Effector memory CD8-positive, alpha-beta T cell (primary cell): ENCODE results near the gene COCH.
"Not testable (repeated sequence)": the region's sequence is repeated elsewhere in the genome, so short reads cannot be mapped to it uniquely, and the experiment has no call there.

ENCODE experiments used
- ATAC-seq: fragments of 150-1000 bp; cut with Tn5 transposase; replicated peaks from 2 replicates; pipeline ENCODE4 v1.10.0; 2021; ENCODE audit warnings: mild to moderate bottlenecking, moderate library complexity
- DNase-seq, 3 experiments: peaks; one replicate each; pipeline ENCODE4 v3.0.0; 2021
- H3K27ac Mint-ChIP-seq, 2 donors: one replicate each; pipeline ENCODE4 v1.8.0; 2022; ENCODE audit warnings: mild to moderate bottlenecking in 2 of 2, mixed read lengths in 2 of 2, moderate library complexity in 2 of 2
- H3K27me3 Mint-ChIP-seq, 2 donors: one replicate each; pipeline ENCODE4 v1.8.0; 2022; ENCODE audit warnings: mixed read lengths in 2 of 2
- H3K36me3 Mint-ChIP-seq: one replicate; pipeline ENCODE4 v1.8.0; 2022; ENCODE audit warnings: mild to moderate bottlenecking, moderate library complexity, mixed read lengths; ENCODE audit not compliant: insufficient read depth
- H3K4me1 Mint-ChIP-seq, 2 donors: one replicate each; pipeline ENCODE4 v1.8.0; 2022; ENCODE audit warnings: low read depth in 2 of 2, mixed read lengths in 2 of 2
- H3K4me3 Mint-ChIP-seq, 2 donors: one replicate each; pipeline ENCODE4 v1.8.0; 2022; ENCODE audit warnings: mild to moderate bottlenecking in 2 of 2, mixed read lengths in 2 of 2, moderate library complexity in 2 of 2
- H3K9me3 Mint-ChIP-seq, 2 donors: one replicate each; pipeline ENCODE4 v1.8.0; 2022; ENCODE audit warnings: mixed read lengths in 2 of 2

The COCH gene

DNA sequence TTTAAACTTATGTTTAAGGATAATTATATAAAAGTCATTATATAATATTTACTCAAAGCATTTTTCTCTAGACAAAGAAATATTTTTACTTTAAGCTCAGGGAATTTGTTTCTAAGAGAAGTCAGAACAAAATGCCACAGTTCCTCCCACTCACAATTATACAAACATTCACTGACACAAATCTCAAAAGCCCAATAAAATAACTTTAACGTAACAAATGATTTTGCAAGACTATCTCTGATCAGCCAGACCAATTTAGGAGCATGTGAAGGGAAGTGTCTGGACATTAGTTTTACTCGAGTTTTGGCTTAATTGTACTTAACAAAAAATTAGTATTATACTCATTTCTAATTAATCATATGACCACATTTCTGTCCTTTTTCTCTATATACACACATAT is 41.2 kb downstream of the COCH start:
- ATAC-seq (no peak), DNase-seq (no peak)
- Mint-ChIP-seq H3K9me3 (no peaks in the 10 kb centered on the region), H3K4me3 (no peak overlapping the region), H3K27ac (no peak overlapping the region), H3K4me1 (peaks cover 0 to 1% of the 10 kb centered on the region in 2 donors), H3K27me3 (no peaks in the 10 kb centered on the region), H3K36me3 (peaks cover 17% of the 10 kb centered on the region)

DNA sequence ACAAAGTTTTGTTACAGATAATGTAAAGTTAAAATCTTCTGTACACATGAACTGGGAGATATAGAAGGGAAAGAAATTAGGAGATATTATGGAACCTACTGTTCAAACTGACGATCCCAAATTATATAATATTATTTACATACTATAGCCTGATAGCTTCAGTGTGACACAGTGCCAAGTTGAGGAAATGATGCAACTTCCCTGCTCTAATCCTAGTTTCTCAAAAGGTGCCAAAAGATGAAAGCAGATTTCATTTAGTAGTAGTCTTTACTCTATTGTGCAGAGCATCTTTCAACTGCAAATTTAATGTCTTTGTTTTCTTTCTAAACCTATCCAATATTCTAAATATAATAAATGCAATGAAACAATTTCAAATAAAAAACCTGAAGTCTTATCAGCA is 46.9 kb downstream of the COCH start:
- H3K27ac Mint-ChIP-seq, result no peak overlapping the region
- no peaks in the 10 kb centered on the region for H3K27me3 Mint-ChIP-seq
- DNase-seq, result no peak

DNA sequence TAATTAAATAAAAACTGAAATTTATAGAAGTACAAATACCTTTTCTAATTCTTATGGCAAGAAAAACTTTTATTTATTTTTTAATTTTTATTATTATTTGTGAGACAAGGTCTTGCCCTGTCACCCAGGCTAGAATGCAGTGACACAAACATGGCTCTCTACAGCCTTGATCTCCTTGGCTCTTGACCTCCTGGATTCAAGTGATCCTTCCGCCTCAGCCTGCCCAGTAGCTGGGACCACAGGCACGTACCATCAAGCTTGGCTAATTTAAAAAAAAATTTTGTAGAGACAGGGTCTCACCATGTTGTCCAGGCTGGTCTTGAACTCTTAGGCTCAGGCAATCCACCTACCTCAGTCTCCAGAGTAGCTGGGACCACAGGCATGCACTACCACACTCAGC is 47.4 kb downstream of the COCH start:
- H3K4me3 Mint-ChIP-seq, result no peak overlapping the region
- no peak for ATAC-seq
- H3K27me3 Mint-ChIP-seq, result no peaks in the 10 kb centered on the region
- H3K27ac Mint-ChIP-seq, result no peak overlapping the region
- H3K4me1 Mint-ChIP-seq, result peaks cover 0 to 4% of the 10 kb centered on the region in 2 donors
- no peaks in the 10 kb centered on the region for H3K9me3 Mint-ChIP-seq
- DNase-seq, result no peak
- peaks cover 11% of the 10 kb centered on the region for H3K36me3 Mint-ChIP-seq

More for the DNA sequence above, 46.9 kb downstream of the COCH start:
- Mint-ChIP-seq H3K36me3 (peaks cover 14% of the 10 kb centered on the region), H3K4me3 (no peak overlapping the region), H3K4me1 (peaks cover 0 to 4% of the 10 kb centered on the region in 2 donors), H3K9me3 (no peaks in the 10 kb centered on the region)
- ATAC-seq, result no peak

DNA sequence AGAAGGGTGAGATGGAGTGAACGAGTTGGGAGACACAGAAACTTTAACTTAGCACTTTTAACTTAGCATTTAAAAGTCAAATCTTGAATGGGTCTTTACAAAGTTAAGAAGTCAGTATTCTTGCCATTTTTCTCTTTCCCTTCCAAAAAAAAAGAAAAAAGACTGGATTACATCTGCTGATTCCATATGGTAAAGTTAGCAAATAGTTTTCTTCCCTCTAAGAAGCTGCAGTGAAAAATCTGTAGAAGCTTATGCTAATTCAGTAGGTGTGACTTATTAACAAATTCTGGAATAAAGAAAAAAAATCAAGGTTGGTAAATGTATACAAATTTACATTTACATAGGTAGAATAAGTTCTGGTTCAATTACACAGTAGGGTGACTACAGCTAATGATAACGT is 50.9 kb downstream of the COCH start:
- DNase-seq (no peak), ATAC-seq (no peak)
- H3K9me3 Mint-ChIP-seq, result no peaks in the 10 kb centered on the region
- peaks cover 1 to 8% of the 10 kb centered on the region in 2 donors for H3K4me1 Mint-ChIP-seq
- peaks cover 11% of the 10 kb centered on the region for H3K36me3 Mint-ChIP-seq
- no peaks in the 10 kb centered on the region for H3K27me3 Mint-ChIP-seq
- no peak overlapping the region for H3K4me3 Mint-ChIP-seq
- H3K27ac Mint-ChIP-seq, result no peak overlapping the region

DNA sequence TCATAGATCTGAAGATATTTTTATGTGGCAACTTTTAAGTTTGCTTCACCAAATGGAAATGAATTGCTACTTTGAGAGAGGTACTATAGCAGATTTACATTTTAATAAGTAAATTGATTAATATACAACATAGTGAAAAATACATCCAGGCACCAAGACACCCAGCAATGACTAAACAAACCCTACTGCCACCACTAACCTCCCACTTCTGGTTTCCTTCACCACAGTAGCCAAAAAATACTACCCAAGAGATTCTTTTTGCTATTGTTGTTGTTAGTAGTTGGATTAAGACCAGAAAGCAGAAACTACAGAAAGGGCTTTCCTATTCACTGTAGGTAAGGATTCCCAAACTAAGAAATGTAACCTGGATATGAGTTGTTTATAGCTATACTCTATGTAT is 54.1 kb downstream of the COCH start:
- Mint-ChIP-seq H3K27me3 (no peaks in the 10 kb centered on the region), H3K4me1 (peaks cover 1 to 4% of the 10 kb centered on the region in 2 donors), H3K27ac (no peak overlapping the region), H3K36me3 (peaks cover 25% of the 10 kb centered on the region), H3K9me3 (no peaks in the 10 kb centered on the region), H3K4me3 (no peak overlapping the region)
- ATAC-seq, result no peak
- no peak for DNase-seq

DNA sequence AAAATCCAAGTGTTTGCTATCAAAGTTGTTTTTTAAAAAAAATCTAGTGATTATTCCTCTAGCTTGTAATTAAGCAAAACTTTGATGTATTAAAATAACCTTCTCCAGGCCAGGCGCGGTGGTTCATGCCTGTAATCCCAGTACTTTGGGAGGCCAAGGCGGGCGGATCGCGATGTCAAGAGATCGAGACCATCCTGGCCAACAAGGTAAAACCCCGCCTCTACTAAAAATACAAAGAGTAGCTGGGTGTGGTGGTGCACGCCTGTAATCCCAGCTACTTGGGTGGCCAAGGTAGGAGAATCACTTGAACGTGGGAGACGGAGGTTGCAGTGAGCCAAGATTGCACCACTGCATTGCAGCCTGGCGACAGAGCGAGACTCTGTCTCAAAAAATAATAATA is 59.6 kb downstream of the COCH start:
- not testable (repeated sequence) for H3K27ac Mint-ChIP-seq
- H3K36me3 Mint-ChIP-seq, result peaks cover 46% of the 10 kb centered on the region

DNA sequence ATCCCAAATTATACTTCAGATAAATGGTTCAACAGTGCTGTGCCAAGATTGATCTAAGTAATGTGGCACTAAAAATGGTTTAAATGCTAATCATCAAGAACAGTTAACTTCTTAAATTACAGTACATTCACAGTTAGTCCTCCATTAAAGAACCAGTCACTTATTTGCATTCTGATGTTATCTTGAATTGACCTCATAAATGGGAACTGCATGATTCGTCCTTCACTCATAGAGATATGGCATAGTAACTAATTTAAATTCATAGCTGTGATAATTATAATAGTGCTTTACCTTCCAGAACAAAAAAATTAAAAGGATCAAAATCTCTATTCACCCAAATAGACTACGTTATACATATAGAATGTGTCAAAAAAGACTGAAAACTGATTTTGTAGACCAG is 61.1 kb downstream of the COCH start:
- ATAC-seq (no peak), DNase-seq (no peak)
- peaks cover 0 to 8% of the 10 kb centered on the region in 2 donors for H3K4me1 Mint-ChIP-seq
- H3K27ac Mint-ChIP-seq, result no peak overlapping the region
- no peaks in the 10 kb centered on the region for H3K9me3 Mint-ChIP-seq
- no peak overlapping the region for H3K4me3 Mint-ChIP-seq
- H3K27me3 Mint-ChIP-seq, result no peaks in the 10 kb centered on the region
- H3K36me3 Mint-ChIP-seq, result peaks cover 46% of the 10 kb centered on the region

More for the DNA sequence above, 59.6 kb downstream of the COCH start:
- DNase-seq, H3K4me3 Mint-ChIP-seq, H3K9me3 Mint-ChIP-seq, H3K27me3 Mint-ChIP-seq, ATAC-seq, H3K4me1 Mint-ChIP-seq: not testable (repeated sequence)

DNA sequence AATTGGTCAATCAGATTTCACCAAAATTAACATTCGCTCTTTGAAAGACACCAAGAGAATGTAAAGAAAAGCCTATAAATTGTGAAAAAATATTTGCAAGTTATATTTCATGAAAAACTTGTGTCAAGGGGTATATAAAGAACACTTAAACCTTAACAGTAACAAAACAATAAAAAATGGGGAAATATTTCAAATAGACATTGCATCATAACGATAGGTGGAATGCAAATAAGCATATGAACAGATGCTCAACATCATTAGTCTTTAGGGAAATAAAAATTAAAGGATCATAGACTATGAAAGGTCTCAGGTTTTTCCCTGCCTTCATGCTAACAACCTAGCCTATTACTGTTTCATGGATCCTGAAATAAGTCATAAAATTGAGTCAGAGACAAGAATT is 64.3 kb downstream of the COCH start:
- Mint-ChIP-seq H3K4me3 (no peak overlapping the region), H3K4me1 (peaks cover 1 to 24% of the 10 kb centered on the region in 2 donors), H3K36me3 (peaks cover 24% of the 10 kb centered on the region), H3K27ac (peak overlapping the region in 1 of 2 donors; percentile 62), H3K27me3 (no peaks in the 10 kb centered on the region), H3K9me3 (no peaks in the 10 kb centered on the region)
- ATAC-seq (no peak), DNase-seq (no peak)
